A549 (cell line): ENCODE measurements around the gene H2AZ2.

ENCODE experiments used
- CBX8 ChIP-seq: fragments of 200-600 bp; sonication (generic); IDR thresholded peaks from 2 replicates; pipeline ENCODE4 v1.6.1; 2016
- CEBPB ChIP-seq, 2 experiments: fragments of >200 bp in 1 of 2; sonication (Bioruptor Twin) in 1 of 2; formaldehyde crosslinking in 1 of 2; IDR thresholded peaks; 2 replicates each; pipeline ENCODE4 v1.6.1; 2012 to 2016
- ESRRA ChIP-seq: fragments of 150-350 bp; IDR thresholded peaks from 2 replicates; pipeline ENCODE4 v1.6.1; 2014; ENCODE audit warnings: mild to moderate bottlenecking, low read length, borderline replicate concordance
- HOXA7 ChIP-seq: fragments of 250-450 bp; sonication (Bioruptor Pico); IDR thresholded peaks from 2 replicates; pipeline ENCODE4 v1.5.0; 2020; ENCODE audit warnings: mild to moderate bottlenecking, moderate library complexity
- PBX3 ChIP-seq: IDR thresholded peaks from 2 replicates; pipeline ENCODE4 v1.6.1; 2012
- PHF8 ChIP-seq: fragments of 200-600 bp; sonication (generic); IDR thresholded peaks from 2 replicates; pipeline ENCODE4 v1.6.1; 2016; ENCODE audit warnings: low read depth, mild to moderate bottlenecking, antibody characterized with exemption, moderate library complexity, borderline replicate concordance
- POLR2A ChIP-seq: IDR thresholded peaks from 2 replicates; pipeline ENCODE4 v1.6.1; 2012; ENCODE audit warnings: mild to moderate bottlenecking, low read length
- RAD21 ChIP-seq, 2 experiments: fragments of >200 bp in 1 of 2; sonication (Bioruptor Twin) in 1 of 2; formaldehyde crosslinking in 1 of 2; IDR thresholded peaks in 1 of 2; conservative IDR thresholded peaks in 1 of 2; 2 replicates in 1 of 2; 3 replicates in 1 of 2; pipeline ENCODE4 v1.6.1; 2012 to 2018; ENCODE audit warnings: inconsistent platforms in 1 of 2
- RNF2 ChIP-seq: fragments of 200-600 bp; sonication (generic); IDR thresholded peaks from 2 replicates; pipeline ENCODE4 v1.6.1; 2016; ENCODE audit warnings: low read depth, mild to moderate bottlenecking, antibody characterized with exemption, moderate library complexity, borderline replicate concordance
- SMC3 ChIP-seq: fragments of >200 bp; sonication (Bioruptor Twin); formaldehyde crosslinking; IDR thresholded peaks from 3 replicates; pipeline ENCODE4 v1.6.1; 2018; ENCODE audit warnings: inconsistent platforms
- USF2 ChIP-seq: fragments of 450-650 bp; IDR thresholded peaks from 2 replicates; pipeline ENCODE4 v1.6.1; 2014; ENCODE audit warnings: antibody characterized with exemption
- ZNF302 ChIP-seq: fragments of 250-450 bp; sonication (Bioruptor Pico); IDR thresholded peaks from 2 replicates; pipeline ENCODE4 v1.9.0; 2021; ENCODE audit warnings: inconsistent platforms, mild to moderate bottlenecking, moderate library complexity
- TF ChIP-seq, protein P1 (sequence below): fragments of >200 bp; sonication (Bioruptor Twin); formaldehyde crosslinking; IDR thresholded peaks from 3 replicates; pipeline ENCODE4 v1.5.1; 2016
- TF ChIP-seq, protein P2 (sequence below): fragments of 200-600 bp; sonication (generic); IDR thresholded peaks from 2 replicates; pipeline ENCODE4 v1.6.1; 2016; ENCODE audit warnings: antibody characterized with exemption, mild to moderate bottlenecking, moderate library complexity

DNA sequence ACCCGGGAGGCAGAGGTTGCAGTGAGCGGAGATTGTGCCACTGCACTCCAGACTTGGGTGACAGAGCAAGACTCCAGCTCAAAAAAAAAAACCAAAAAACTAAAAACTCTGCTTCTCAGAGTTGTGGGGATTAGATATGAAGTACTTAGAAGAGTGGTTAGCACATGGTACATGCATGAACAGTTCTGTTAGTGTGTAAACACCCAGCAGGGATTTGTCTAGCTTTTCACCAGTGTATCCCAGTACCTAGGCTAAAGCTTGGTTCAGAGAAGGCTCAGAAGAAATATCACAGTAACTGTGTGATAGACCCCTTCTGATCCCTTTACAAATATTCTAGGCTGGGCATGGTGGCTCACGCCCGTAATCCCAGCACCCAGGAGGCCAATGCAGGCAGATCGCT lies 41.9 kb downstream of the H2AZ2 start:
- TF ChIP-seq, protein P1, sequence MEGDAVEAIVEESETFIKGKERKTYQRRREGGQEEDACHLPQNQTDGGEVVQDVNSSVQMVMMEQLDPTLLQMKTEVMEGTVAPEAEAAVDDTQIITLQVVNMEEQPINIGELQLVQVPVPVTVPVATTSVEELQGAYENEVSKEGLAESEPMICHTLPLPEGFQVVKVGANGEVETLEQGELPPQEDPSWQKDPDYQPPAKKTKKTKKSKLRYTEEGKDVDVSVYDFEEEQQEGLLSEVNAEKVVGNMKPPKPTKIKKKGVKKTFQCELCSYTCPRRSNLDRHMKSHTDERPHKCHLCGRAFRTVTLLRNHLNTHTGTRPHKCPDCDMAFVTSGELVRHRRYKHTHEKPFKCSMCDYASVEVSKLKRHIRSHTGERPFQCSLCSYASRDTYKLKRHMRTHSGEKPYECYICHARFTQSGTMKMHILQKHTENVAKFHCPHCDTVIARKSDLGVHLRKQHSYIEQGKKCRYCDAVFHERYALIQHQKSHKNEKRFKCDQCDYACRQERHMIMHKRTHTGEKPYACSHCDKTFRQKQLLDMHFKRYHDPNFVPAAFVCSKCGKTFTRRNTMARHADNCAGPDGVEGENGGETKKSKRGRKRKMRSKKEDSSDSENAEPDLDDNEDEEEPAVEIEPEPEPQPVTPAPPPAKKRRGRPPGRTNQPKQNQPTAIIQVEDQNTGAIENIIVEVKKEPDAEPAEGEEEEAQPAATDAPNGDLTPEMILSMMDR = no peak
- no peak for TF ChIP-seq CBX8
- TF ChIP-seq PHF8 = no peak
- no peak for TF ChIP-seq CEBPB (IDR thresholded peaks at IDR 0.05)
- no peak for TF ChIP-seq ESRRA
- no peak for TF ChIP-seq USF2
- TF ChIP-seq SMC3 = no peak
- no peak for TF ChIP-seq POLR2A
- TF ChIP-seq HOXA7 = no peak
- no peak for TF ChIP-seq PBX3
- no peak for TF ChIP-seq RAD21 (conservative IDR thresholded peaks at IDR 0.05 in 1 of 2, IDR thresholded peaks at IDR 0.05 in 1 of 2)
- TF ChIP-seq, protein P2, sequence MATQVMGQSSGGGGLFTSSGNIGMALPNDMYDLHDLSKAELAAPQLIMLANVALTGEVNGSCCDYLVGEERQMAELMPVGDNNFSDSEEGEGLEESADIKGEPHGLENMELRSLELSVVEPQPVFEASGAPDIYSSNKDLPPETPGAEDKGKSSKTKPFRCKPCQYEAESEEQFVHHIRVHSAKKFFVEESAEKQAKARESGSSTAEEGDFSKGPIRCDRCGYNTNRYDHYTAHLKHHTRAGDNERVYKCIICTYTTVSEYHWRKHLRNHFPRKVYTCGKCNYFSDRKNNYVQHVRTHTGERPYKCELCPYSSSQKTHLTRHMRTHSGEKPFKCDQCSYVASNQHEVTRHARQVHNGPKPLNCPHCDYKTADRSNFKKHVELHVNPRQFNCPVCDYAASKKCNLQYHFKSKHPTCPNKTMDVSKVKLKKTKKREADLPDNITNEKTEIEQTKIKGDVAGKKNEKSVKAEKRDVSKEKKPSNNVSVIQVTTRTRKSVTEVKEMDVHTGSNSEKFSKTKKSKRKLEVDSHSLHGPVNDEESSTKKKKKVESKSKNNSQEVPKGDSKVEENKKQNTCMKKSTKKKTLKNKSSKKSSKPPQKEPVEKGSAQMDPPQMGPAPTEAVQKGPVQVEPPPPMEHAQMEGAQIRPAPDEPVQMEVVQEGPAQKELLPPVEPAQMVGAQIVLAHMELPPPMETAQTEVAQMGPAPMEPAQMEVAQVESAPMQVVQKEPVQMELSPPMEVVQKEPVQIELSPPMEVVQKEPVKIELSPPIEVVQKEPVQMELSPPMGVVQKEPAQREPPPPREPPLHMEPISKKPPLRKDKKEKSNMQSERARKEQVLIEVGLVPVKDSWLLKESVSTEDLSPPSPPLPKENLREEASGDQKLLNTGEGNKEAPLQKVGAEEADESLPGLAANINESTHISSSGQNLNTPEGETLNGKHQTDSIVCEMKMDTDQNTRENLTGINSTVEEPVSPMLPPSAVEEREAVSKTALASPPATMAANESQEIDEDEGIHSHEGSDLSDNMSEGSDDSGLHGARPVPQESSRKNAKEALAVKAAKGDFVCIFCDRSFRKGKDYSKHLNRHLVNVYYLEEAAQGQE = no peak
- TF ChIP-seq RNF2 = no peak
- TF ChIP-seq ZNF302 (CRISPR knock-in tag) = no peak
